ENCODE results near the gene TRMT61A. TPM values are rescaled to one million over a fixed set of nuclear protein-coding genes. Genes with fewer than 3 reads are reported as not detected.

Gene TRMT61A
- total RNA-seq: 5.6 and 7.5 TPM in 2 replicates

GRCh38 chr14:103528587-103529382 is at the start of gene TRMT61A:
TSS of gene TRMT61A (plus strand) at chr14:103529196. CDS start at chr14:103529979, 783 bp downstream.
- peak; percentile 76 for DNase-seq

DNA sequence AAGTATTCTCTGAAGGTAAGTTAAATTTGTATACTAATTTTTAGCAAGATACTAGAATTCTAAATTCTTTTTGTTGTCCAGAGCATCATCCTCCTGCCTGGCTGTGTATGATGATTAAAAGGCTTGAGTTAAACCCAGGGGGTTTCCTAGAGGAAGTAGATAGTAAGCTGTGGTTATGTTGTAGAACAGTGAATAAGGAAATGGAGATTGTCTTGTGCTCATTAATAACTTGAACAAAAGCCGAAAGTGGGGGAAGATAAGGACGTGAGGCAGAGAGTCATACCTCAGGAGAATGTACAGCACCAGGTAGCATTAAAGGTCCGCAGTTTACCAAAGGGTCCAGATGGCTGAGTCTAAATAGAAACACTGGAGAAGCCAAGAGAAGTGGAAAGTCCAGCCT is 48.4 kb upstream of the TRMT61A start:
- peak; percentile 39 for DNase-seq

GRCh38 chr14:103483600-103483999 is 45.4 kb upstream of the TRMT61A start:
- DNase-seq: peak; percentile 87

DNA sequence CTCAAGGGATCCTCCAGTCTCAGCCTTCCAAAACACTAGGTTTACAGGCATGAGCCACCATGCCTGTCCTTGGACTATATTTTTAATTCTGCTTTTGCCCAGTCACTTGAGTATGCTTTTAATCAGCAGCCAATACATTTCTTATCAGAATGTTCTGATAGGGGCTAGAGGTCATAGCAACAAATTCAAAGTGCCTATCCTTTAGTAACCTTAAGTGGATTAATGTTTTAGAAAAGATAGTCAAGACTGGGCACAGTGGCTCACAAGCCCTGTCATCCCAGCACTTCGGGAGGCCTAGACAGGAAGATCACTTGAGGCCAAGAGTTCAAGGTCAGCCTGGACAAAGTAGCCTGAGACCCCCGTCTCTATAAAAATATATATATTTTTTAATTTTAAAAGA is 43.5 kb upstream of the TRMT61A start:
- no peak for DNase-seq

DNA sequence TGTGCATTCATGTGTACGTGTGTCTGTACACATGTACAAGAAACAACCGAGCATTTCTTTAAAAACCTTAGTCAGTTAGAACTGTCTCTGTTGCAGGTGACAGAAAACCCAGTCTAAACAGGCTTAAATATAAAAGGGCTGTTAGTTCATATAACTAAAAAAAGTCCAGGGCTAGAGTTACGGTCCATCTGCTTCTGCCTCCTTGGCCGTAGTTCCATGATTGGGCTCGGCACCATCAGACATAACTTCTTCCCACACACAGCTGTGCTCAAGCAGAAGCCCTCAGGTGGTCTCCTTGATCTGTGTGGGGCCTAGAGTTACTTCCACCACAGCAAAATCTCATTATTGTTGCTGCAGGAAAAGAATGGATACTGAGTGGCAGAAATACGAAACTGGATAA is 40.9 kb upstream of the TRMT61A start:
- no peak for DNase-seq

DNA sequence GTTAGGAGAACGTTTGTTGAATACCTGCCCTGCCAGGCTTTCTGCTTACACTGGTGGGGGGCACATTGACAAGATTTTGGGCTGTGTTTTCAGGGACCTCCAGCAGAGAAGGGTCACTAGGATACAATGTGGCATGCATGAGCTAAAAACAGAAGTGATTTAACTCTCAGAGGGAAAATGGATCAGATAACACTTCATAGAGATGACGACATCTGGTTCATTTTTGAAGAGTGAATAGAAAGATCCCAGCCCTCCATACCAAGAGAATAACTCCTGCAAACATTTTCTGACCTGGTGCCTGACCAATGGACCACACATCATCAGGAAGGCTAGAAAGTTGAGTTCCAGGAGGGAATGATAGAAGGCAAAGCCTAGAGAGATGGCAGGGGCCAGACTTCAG is 40.0 kb upstream of the TRMT61A start:
- DNase-seq: no peak

DNA sequence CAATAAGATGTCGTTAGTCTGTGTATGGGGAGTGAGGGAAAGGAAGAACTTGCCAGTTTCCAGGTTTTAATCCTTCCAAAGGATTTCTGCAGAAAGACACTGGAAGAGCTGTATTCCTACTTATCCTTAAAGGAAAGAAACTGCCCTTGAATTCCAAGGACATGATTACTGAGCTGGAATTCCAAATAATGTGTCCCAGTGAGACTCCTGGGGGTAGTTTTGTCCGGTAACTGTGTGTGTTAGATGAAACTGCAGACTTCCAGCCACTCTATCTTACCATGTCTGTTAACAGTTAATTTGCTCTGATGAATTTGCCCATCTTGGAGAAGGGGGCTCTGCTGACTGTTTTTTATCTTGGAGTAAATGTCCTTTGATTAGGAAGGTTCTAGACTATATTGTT is 39.4 kb upstream of the TRMT61A start:
- no peak for DNase-seq

DNA sequence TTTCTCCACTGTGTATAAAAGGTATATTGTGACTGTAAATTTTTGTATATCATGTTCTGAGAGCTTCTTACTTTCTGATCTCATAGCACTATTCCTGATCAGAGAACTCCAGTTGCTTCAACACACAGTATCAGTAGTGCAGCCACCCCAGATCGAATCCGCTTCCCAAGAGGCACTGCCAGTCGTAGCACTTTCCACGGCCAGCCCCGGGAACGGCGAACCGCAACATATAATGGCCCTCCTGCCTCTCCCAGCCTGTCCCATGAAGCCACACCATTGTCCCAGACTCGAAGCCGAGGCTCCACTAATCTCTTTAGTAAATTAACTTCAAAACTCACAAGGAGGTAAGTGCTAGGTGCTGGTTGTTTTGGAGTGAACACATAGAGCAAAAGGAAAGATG is 37.3 kb upstream of the TRMT61A start:
- DNase-seq: no peak

DNA sequence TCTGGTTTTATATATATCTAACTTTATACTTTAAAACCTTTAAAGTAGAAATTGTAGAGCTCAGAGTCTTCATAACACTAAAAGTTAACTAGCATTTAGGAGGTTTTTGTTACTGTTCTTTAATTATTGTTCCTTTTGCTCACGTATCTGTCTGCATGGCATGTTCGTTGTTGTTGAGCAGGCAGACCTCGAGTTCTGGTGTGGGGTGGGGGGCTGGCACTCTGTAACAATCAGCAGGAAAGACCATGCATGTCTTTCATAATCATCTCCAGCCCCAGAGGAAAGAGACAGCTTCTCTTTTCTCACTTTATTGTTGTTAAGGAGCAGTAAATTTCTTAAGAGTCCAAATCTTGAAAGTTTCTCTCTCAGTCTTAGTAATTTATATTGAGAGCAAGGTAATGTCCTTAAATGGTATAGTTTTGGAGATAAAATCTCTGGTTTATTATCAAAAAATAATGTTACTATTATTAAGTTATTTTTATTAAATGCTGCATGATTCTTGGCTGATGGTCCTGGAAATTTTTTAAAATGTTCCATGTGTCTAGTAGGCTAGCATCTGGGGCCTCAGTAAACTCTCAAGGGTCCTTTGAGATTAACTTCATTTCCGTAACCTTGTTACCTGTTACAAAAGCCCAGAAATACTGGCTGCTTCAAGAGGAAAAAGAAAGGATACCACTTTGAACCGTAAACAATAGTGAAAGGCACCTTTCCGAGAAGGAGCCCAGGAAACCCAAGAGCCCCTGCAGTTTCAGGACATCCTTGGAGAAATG is 36.7 kb upstream of the TRMT61A start:
- no peak for DNase-seq

DNA sequence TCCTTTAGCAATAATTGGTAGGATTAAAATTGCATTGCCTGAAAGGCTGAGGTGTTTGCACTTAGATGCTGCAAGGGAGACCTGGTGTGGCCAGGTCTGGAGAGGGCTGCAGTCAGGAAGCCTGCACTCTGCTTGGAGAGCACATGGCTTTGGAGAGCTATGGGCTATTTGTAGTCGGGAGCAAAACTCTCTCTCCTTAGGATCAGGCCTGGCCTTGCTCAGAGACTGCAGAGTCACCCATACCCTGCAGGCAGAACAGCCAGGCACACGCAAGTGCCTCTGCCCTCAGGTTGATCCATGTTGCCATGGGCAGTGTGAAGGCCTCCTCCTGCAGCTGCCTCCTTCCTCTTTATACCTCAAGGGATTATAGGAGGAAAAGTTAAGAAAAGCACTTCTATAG is 33.1 kb upstream of the TRMT61A start:
- no peak for DNase-seq

DNA sequence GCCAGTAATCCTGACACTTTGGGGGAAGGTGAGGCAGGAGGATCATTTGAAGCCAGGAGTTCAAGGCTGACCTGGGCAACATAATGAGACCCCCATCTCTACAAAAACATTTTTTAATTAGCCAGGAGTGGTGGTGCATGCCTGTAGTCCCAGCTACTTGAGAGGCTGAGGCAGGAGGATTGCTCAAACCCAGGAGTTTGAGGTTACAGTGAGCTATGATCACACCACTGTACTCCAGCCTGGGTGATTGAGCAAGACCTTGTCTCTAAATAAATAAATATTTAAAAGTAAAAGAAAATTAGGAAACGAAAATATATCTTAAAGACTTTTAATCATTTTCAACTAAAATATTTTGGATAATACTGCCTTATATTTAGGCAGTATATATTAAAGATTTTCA is 32.2 kb upstream of the TRMT61A start:
- no peak for DNase-seq

DNA sequence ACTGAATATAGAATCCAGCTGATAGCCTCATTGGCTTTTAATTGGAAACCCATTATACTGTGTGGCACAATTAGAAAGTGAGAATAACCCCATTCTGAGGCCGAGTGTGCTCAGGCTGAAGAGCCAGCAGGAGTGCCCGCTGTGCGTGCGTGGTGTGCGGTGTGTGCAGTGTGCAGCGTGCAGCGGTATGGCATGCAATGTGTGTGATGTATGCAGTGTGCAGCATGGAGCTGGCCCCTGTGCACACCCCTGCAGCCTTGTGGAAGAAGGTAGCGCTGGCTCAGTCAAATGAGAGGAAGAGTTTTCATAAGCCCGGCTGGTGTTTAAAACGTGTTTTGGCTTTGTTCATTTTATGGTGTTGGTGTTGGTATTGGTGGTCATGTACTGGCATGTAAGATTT is 29.3 kb upstream of the TRMT61A start:
- DNase-seq: no peak

DNA sequence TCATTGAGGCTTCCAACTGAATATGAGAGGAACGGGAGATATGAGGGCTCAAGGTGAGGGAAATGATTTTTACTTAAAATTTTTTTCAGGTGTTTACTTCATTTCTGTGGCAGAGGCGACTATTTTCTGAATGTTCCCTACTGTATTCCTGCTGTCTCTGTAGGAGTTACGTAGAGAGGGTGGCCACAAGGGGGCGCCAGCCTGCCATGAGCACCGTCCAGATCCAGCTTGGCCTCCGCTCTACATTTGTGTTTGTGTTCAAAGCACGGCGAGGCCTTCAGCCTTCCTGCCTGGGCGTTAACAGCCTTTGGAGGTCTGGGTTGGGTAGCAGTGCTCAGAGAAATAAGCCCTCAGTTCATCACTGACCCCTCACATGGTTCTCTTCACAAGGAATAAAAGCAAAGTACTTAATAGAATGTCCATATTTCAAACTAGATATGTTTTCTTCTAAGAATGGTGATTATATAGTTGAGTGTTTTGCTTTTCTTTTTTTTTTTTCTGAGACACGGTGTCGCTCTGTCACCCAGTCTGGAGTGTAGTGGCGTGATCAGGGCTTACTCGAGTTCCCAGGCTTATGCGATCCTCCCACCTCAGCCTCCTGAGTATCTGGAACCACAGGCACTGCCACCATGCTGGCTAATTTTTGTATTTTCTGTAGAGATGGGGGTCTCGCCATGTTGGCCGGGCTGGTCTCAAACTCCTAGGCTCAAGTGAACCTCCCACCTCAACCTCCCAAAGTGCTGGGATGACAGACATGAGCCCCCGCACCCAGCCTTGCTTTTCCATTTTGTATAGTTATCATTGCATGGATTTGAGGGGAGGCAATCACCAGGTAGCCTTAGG is 28.6 kb upstream of the TRMT61A start:
- peak; percentile 92 for DNase-seq

DNA sequence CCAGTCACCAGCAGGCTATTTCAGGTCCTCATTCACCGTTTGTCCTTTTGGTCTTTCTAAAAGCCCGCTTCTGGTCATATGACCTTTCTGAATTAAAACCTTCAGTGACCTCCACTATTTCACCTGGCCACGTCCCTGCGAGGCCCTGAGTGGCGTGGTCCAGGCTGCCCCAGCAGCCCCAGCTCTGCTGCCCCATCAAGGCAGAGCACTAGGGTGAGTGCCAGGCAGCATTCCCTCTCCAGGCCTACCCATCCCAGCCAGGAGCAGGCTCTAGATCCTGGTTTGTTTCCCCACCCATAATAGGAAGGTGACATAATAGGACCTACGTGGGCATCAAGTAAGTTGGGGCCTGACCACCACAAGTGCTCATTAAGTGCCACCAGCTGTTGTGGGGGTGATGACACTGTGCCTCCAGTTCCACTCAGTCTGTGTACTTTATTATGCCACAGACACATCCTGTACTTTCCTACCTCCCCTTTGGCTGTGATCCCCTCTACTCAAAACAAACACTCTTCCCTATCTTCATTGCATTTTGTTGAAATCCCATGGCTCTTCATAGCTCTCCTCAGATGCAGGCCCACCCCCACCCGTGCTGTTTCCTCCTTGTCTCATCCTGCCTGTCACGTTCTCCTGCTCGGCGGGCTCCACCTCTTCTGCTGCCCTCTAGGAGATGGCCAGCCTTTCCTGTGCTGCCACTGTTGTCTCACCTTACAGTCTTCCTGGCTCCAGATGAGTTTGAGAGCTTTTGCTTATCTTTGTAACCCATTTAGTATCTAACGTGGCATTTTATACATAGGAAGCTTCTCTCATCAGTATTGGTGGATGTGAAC is 27.7 kb upstream of the TRMT61A start:
- DNase-seq: no peak

GRCh38 chr14:103501921-103502669 is 26.9 kb upstream of the TRMT61A start:
- DNase-seq: no peak

DNA sequence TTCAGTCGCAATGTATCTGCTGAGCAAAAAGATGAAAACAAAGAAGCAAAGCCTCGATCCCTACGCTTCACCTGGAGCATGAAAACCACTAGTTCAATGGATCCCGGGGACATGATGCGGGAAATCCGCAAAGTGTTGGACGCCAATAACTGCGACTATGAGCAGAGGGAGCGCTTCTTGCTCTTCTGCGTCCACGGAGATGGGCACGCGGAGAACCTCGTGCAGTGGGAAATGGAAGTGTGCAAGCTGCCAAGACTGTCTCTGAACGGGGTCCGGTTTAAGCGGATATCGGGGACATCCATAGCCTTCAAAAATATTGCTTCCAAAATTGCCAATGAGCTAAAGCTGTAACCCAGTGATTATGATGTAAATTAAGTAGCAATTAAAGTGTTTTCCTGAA is 26.1 kb upstream of the TRMT61A start:
- DNase-seq: no peak

DNA sequence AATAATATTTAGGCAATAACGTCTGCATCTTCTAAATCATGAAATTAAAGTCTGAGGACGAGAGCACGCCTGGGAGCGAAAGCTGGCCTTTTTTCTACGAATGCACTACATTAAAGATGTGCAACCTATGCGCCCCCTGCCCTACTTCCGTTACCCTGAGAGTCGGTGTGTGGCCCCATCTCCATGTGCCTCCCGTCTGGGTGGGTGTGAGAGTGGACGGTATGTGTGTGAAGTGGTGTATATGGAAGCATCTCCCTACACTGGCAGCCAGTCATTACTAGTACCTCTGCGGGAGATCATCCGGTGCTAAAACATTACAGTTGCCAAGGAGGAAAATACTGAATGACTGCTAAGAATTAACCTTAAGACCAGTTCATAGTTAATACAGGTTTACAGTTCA is 25.7 kb upstream of the TRMT61A start:
- no peak for DNase-seq

DNA sequence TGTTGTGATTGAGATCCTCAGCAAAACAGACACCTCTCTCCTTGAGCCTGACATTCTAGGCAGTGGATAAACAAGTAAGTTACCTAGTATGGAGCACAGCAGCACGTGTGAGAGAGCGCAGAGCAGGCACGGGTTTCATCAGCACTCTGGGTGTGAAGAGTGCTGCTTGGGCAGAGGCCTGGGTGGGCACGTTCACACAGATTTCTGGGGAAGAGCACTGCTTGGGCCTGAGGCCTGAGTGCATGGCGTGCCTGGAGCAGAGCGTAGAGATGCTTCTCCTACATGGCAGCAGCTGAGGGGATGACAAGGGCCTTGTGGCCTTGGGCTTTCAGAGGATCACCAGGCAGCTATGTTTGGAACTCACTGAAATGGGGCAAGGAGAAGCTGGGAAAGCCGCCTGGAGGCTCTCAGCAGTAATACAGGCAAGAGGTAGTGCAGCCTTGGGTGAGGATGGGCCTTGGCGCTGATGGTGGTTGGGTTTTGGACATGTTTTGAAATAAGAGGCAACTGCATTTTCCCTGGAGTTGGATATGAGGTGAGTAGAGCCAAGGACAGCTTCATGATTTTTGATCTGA is 23.9 kb upstream of the TRMT61A start:
- no peak for DNase-seq

GRCh38 chr14:103507751-103508150 is 21.2 kb upstream of the TRMT61A start:
- DNase-seq: no peak

DNA sequence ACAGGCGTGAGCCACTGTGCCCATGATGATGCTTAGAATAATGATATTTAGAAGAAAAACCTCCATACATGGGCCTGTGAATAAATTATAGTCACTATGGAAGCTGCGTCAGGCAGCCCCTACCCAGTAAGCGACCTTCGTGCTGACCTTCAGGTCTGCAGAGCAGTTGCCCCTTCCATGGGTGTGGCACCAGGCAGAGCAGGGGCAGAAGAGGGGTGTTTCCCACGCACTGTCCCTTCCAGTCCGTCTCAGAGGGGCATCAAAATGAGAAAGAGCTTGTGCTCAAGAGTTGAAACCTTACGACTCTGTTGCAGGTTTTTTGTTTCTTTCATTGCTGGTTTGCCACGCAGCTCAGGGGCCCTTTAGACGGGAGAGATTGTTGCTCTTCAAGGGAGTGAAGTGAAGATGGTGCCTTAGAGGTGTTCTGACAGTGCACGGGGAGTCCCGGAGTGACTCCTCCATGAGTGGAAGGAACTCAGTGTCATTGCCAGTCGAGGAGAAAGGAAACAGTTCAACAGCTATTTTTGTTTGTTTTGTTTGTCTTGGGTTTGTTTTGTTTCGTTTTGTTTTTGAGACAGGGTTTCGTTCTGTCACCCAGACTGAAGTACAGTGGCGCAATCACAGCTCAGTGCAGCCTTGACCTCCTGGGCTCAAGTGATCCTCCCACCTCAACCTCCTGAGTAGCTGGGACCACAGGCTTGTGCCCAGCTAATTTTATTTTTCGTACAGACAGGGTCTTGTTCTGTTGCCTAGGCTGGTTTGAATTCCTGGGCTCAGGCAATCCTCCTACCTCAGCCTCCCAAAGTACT is 20.3 kb upstream of the TRMT61A start:
- DNase-seq: no peak
